EH (cell line): ENCODE results near the gene GLCE.
A peak's percentile ranks its signal among the peaks of the same experiment; 100 is the strongest.

Source experiments
- DNase-seq: peaks from one replicate; pipeline ENCODE4 v3.0.0-alpha.2; 2015; ENCODE audit warnings: low read depth

GLCE gene

GRCh38 chr15:69209661-69210060 lies 49.2 kb downstream of the GLCE start:
- DNase-seq = no peak

- DNase-seq = no peak
Observed at GRCh38 chr15:69210574-69210973, 50.1 kb downstream of the GLCE start.

GRCh38 chr15:69213786-69214185 lies 53.4 kb downstream of the GLCE start:
- DNase-seq = no peak

- DNase-seq = no peak
Observed at GRCh38 chr15:69215314-69216035, 55.0 kb downstream of the GLCE start.

GRCh38 chr15:69217381-69217780 lies 56.9 kb downstream of the GLCE start:
- no peak for DNase-seq

- no peak for DNase-seq
Observed at GRCh38 chr15:69219690-69220089, 59.3 kb downstream of the GLCE start.

GRCh38 chr15:69222002-69222474 lies 61.6 kb downstream of the GLCE start:
- DNase-seq = no peak

GRCh38 chr15:69223083-69223813 lies 62.8 kb downstream of the GLCE start:
- no peak for DNase-seq

- no peak for DNase-seq
Observed at GRCh38 chr15:69224383-69224782, 63.9 kb downstream of the GLCE start.

- DNase-seq = peak; percentile 54
Observed at GRCh38 chr15:69225355-69226022, 65.1 kb downstream of the GLCE start.

GRCh38 chr15:69226023-69226355 lies 65.6 kb downstream of the GLCE start:
- no peak for DNase-seq

- peak; percentile 3 for DNase-seq
Observed at GRCh38 chr15:69232144-69232543, 71.7 kb downstream of the GLCE start.

- DNase-seq = no peak
Observed at GRCh38 chr15:69232765-69233164, 72.3 kb downstream of the GLCE start.

- no peak for DNase-seq
Observed at GRCh38 chr15:69234676-69235075, 74.2 kb downstream of the GLCE start.

- no peak for DNase-seq
Observed at GRCh38 chr15:69236505-69236904, 76.1 kb downstream of the GLCE start.

- no peak for DNase-seq
Observed at GRCh38 chr15:69237718-69238117, 77.3 kb downstream of the GLCE start.

- peak; percentile 28 for DNase-seq
Observed at GRCh38 chr15:69244798-69245197, 84.4 kb downstream of the GLCE start.

- peak; percentile 93 for DNase-seq
Observed at GRCh38 chr15:69253156-69253555, 92.7 kb downstream of the GLCE start.

- peak; percentile 50 for DNase-seq
Observed at GRCh38 chr15:69265347-69265955, 105.0 kb downstream of the GLCE start.

- DNase-seq = no peak
Observed at GRCh38 chr15:69271217-69271616, 110.8 kb downstream of the GLCE start.

GRCh38 chr15:69272139-69272538 lies 111.7 kb downstream of the GLCE start:
- no peak for DNase-seq

GRCh38 chr15:69272891-69273290 lies 112.5 kb downstream of the GLCE start:
- no peak for DNase-seq
